ENCODE results near the gene ANKRD33B. TPM values are rescaled to one million over a fixed set of nuclear protein-coding genes. Genes with fewer than 3 reads are reported as not detected.

The ANKRD33B gene
- total RNA-seq, 3 donors from 2014 or later = 3.3 to 5.3 (median 3.8) TPM

GRCh38 chr5:10672146-10673016 lies 108.5 kb downstream of the ANKRD33B start:
- Histone ChIP-seq H3K27ac (no peak overlapping the region), H3K27me3 (no peaks in the 10 kb centered on the region), H3K4me3 (no peak overlapping the region), H3K9me3 (no peaks in the 10 kb centered on the region), H3K36me3 (no peaks in the 10 kb centered on the region), H3K4me1 (no peaks in the 10 kb centered on the region)
- intact Hi-C loops (cut with DNase I; ENCODE audit: low total_unique reads) = no loop called here
- DNase-seq (ENCODE audit: low spot score in 2 of 2) = no peak
- TF ChIP-seq POLR2AphosphoS5 (IDR thresholded peaks at IDR 0.05) (no peak), CTCF (IDR thresholded peaks at IDR 0.05) (no peak), POLR2A (IDR thresholded peaks at IDR 0.05) (no peak)

DNA sequence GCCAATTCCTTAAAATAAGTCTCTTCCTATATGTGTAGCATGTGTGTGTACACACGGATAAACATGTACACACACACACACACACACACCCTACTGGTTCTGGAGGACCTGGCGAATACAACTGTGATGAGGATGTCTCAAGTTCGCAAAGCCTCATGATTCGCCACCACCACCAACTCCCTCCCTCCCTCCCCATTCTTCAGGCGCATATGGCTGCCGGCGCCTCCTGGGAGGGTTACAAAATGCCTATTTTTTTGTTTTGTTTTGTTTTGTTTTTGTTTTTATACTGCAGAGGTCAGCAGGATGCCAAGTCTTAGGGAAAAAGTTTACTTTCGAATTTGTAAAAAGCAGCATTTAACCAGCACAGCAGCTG lies 109.1 kb downstream of the ANKRD33B start:
- H3K4me1 ChIP-seq = no peaks in the 10 kb centered on the region
- DNase-seq (ENCODE audit: low spot score in 2 of 2) = no peak
- intact Hi-C loops (cut with DNase I; ENCODE audit: low total_unique reads) = no loop called here
- H3K27me3 ChIP-seq = no peaks in the 10 kb centered on the region
- H3K36me3 ChIP-seq = no peaks in the 10 kb centered on the region
- no peak overlapping the region for H3K4me3 ChIP-seq
- H3K9me3 ChIP-seq = no peaks in the 10 kb centered on the region
- TF ChIP-seq CTCF (IDR thresholded peaks at IDR 0.05) (no peak), POLR2AphosphoS5 (IDR thresholded peaks at IDR 0.05) (no peak), POLR2A (IDR thresholded peaks at IDR 0.05) (no peak)
- H3K27ac ChIP-seq = no peak overlapping the region

DNA sequence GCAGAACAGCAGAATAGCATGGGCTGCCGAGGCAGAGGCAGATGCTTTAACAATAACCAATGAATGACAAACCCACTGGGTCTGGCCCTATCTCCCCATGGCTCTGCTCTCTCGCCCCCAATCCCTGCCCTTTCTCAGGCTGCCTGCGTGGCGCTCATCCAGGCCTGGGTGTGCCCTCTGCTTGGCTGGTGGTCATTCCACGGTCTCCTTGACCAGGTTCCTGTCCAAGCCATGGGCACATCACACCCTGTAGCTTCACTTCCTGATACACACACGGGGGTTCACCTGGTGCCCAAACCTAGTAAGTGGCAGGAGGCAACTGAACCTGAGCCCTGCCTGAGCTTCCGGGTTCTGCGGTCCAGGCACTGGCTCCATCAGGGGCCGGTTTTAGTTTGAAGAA lies 109.5 kb downstream of the ANKRD33B start:
- intact Hi-C loops (cut with DNase I; ENCODE audit: low total_unique reads) = no loop called here
- Histone ChIP-seq H3K36me3 (no peaks in the 10 kb centered on the region), H3K27ac (no peak overlapping the region), H3K9me3 (no peaks in the 10 kb centered on the region), H3K4me1 (no peaks in the 10 kb centered on the region), H3K27me3 (no peaks in the 10 kb centered on the region), H3K4me3 (no peak overlapping the region)
- no peak for TF ChIP-seq POLR2AphosphoS5 (IDR thresholded peaks at IDR 0.05)
- TF ChIP-seq CTCF (IDR thresholded peaks at IDR 0.05) = no peak
- TF ChIP-seq POLR2A (IDR thresholded peaks at IDR 0.05) = no peak
- no peak for DNase-seq (ENCODE audit: low spot score in 2 of 2)

DNA sequence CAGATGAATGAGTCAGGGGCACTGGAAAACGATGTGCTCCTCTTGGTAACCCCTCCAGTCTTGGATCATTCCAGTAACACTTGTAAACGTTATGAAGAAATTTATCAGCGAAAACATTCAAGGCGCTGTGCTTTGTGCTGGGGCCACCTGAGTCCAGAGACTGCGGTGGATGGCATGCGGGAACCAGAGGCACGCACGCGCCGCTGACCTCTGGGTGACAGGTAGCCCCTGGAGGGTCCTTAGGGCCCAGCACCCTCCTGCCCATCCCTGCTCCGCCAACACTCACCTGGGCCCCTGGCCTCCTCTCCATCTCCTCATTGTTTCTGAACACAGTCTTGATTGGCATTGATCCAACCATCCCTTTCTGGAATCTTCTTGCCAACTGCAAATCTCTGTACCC lies 110.2 kb downstream of the ANKRD33B start:
- intact Hi-C loops (cut with DNase I; ENCODE audit: low total_unique reads) = no loop called here
- no peak for TF ChIP-seq POLR2A (IDR thresholded peaks at IDR 0.05)
- TF ChIP-seq POLR2AphosphoS5 (IDR thresholded peaks at IDR 0.05) = no peak
- no peak for TF ChIP-seq CTCF (IDR thresholded peaks at IDR 0.05)
- no peaks in the 10 kb centered on the region for H3K27me3 ChIP-seq
- H3K27ac ChIP-seq = no peak overlapping the region
- H3K4me1 ChIP-seq = no peaks in the 10 kb centered on the region
- DNase-seq (ENCODE audit: low spot score in 2 of 2) = no peak
- no peak overlapping the region for H3K4me3 ChIP-seq
- no peaks in the 10 kb centered on the region for H3K9me3 ChIP-seq
- H3K36me3 ChIP-seq = no peaks in the 10 kb centered on the region

DNA sequence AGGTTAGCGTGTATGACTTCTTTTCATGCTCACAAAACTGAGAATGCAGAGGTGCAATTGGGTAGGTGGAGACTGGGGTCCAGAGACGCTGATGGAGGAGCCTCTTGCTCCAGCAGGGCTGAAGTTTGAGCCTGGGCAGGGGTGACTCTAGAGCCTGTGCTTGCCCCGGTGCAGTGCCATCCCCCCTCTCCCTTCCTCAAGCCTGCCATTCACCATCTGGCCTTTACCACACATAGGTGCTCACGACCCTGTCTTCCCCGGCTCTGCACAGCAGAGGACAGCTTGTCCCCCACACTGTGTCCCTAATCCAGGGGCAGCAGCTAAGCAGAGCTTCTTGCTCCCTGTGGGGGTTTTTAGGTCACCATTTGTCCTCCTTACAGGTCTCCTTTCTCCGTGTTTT lies 110.7 kb downstream of the ANKRD33B start:
- H3K4me1 ChIP-seq = no peaks in the 10 kb centered on the region
- no peak overlapping the region for H3K4me3 ChIP-seq
- H3K27ac ChIP-seq = no peak overlapping the region
- H3K36me3 ChIP-seq = no peaks in the 10 kb centered on the region
- DNase-seq (ENCODE audit: low spot score in 2 of 2) = no peak
- no peaks in the 10 kb centered on the region for H3K9me3 ChIP-seq
- intact Hi-C loops (cut with DNase I; ENCODE audit: low total_unique reads) = no loop called here
- H3K27me3 ChIP-seq = no peaks in the 10 kb centered on the region
- TF ChIP-seq POLR2A (IDR thresholded peaks at IDR 0.05) (no peak), POLR2AphosphoS5 (IDR thresholded peaks at IDR 0.05) (no peak), CTCF (IDR thresholded peaks at IDR 0.05) (no peak)

Measured in breast epithelium (tissue), 4 donors.